Measurements from ENCODE around the gene PPP4R4. TPM values are rescaled to one million over a fixed set of nuclear protein-coding genes. Genes with fewer than 3 reads are reported as not detected.

Gene PPP4R4
- 1 to 10 TPM; 2.0 to 4.2 (median 2.8) TPM for total RNA-seq

GRCh38 chr14:94173885-94174603 is at the start of gene PPP4R4:
TSS of gene PPP4R4 (plus strand) at chr14:94174322. CDS start at chr14:94174466, 144 bp downstream.
- ATAC-seq = peak; percentile 89 to 93

GRCh38 chr14:94124582-94125377 is 49.3 kb upstream of the PPP4R4 start:
- no peak overlapping the region for H3K4me3 Mint-ChIP-seq
- H3K36me3 Mint-ChIP-seq (ENCODE audit: insufficient read depth) = peaks cover 2% of the 10 kb centered on the region
- DNase-seq = no peak
- ATAC-seq = no peak
- peaks cover 10% of the 10 kb centered on the region for H3K4me1 Mint-ChIP-seq (ENCODE audit: low read depth)
- H3K9me3 Mint-ChIP-seq = peaks cover 10% of the 10 kb centered on the region
- no peaks in the 10 kb centered on the region for H3K27me3 Mint-ChIP-seq (ENCODE audit: low read depth)

More at GRCh38 chr14:94173885-94174603, at the start of gene PPP4R4:
- peaks cover 13% of the 10 kb centered on the region for H3K27me3 Mint-ChIP-seq (ENCODE audit: low read depth)
- DNase-seq = peak; percentile 85
- no peaks in the 10 kb centered on the region for H3K36me3 Mint-ChIP-seq (ENCODE audit: insufficient read depth)
- peaks cover 26% of the 10 kb centered on the region for H3K4me1 Mint-ChIP-seq (ENCODE audit: low read depth)
- peak within 1 kb of the TSS; percentile 79 for H3K4me3 Mint-ChIP-seq
- no peaks in the 10 kb centered on the region for H3K9me3 Mint-ChIP-seq

- DNase-seq (no peak), ATAC-seq (no peak)
- H3K4me1 Mint-ChIP-seq (ENCODE audit: low read depth) = peaks cover 16% of the 10 kb centered on the region
- no peak overlapping the region for H3K4me3 Mint-ChIP-seq
- peaks cover 2% of the 10 kb centered on the region for H3K36me3 Mint-ChIP-seq (ENCODE audit: insufficient read depth)
- H3K9me3 Mint-ChIP-seq = peaks cover 3% of the 10 kb centered on the region
- H3K27me3 Mint-ChIP-seq (ENCODE audit: low read depth) = no peaks in the 10 kb centered on the region
Observed at GRCh38 chr14:94125659-94126418, 48.3 kb upstream of the PPP4R4 start.

GRCh38 chr14:94126419-94126677 is 47.8 kb upstream of the PPP4R4 start:
- Mint-ChIP-seq H3K9me3 (no peaks in the 10 kb centered on the region), H3K27me3 (ENCODE audit: low read depth) (no peaks in the 10 kb centered on the region), H3K4me1 (ENCODE audit: low read depth) (peaks cover 16% of the 10 kb centered on the region), H3K4me3 (no peak overlapping the region), H3K36me3 (ENCODE audit: insufficient read depth) (peaks cover 2% of the 10 kb centered on the region)
- no peak for DNase-seq
- ATAC-seq = no peak

GRCh38 chr14:94126800-94127199 is 47.3 kb upstream of the PPP4R4 start:
- no peaks in the 10 kb centered on the region for H3K9me3 Mint-ChIP-seq
- peaks cover 16% of the 10 kb centered on the region for H3K4me1 Mint-ChIP-seq (ENCODE audit: low read depth)
- H3K36me3 Mint-ChIP-seq (ENCODE audit: insufficient read depth) = peaks cover 2% of the 10 kb centered on the region
- no peak for DNase-seq
- no peaks in the 10 kb centered on the region for H3K27me3 Mint-ChIP-seq (ENCODE audit: low read depth)
- H3K4me3 Mint-ChIP-seq = no peak overlapping the region
- ATAC-seq = no peak

GRCh38 chr14:94127330-94127729 is 46.8 kb upstream of the PPP4R4 start:
- no peak for DNase-seq
- H3K4me1 Mint-ChIP-seq (ENCODE audit: low read depth) = peaks cover 18% of the 10 kb centered on the region
- no peak for ATAC-seq
- no peaks in the 10 kb centered on the region for H3K9me3 Mint-ChIP-seq
- H3K36me3 Mint-ChIP-seq (ENCODE audit: insufficient read depth) = peaks cover 2% of the 10 kb centered on the region
- no peaks in the 10 kb centered on the region for H3K27me3 Mint-ChIP-seq (ENCODE audit: low read depth)
- H3K4me3 Mint-ChIP-seq = no peak overlapping the region

- Mint-ChIP-seq H3K4me1 (ENCODE audit: low read depth) (peaks cover 18% of the 10 kb centered on the region), H3K4me3 (peak overlapping the region; percentile 88), H3K36me3 (ENCODE audit: insufficient read depth) (no peaks in the 10 kb centered on the region), H3K9me3 (no peaks in the 10 kb centered on the region), H3K27me3 (ENCODE audit: low read depth) (peaks cover 3% of the 10 kb centered on the region)
- ATAC-seq (no peak), DNase-seq (no peak)
Observed at GRCh38 chr14:94128216-94128839, 45.8 kb upstream of the PPP4R4 start.

GRCh38 chr14:94129111-94129757 is 44.9 kb upstream of the PPP4R4 start, which contains the start of gene IFI27L2:
TSS of gene IFI27L2 (minus strand) at chr14:94129604. CDS start at chr14:94129564, 40 bp downstream.
- H3K9me3 Mint-ChIP-seq = no peaks in the 10 kb centered on the region
- peak within 1 kb of the TSS; percentile 88 for H3K4me3 Mint-ChIP-seq
- no peaks in the 10 kb centered on the region for H3K36me3 Mint-ChIP-seq (ENCODE audit: insufficient read depth)
- peak; percentile 96 to 99 for ATAC-seq
- peak; percentile 45 for DNase-seq
- peaks cover 18% of the 10 kb centered on the region for H3K4me1 Mint-ChIP-seq (ENCODE audit: low read depth)
- H3K27me3 Mint-ChIP-seq (ENCODE audit: low read depth) = peaks cover 6% of the 10 kb centered on the region

- H3K4me1 Mint-ChIP-seq (ENCODE audit: low read depth) = peaks cover 18% of the 10 kb centered on the region
- H3K27me3 Mint-ChIP-seq (ENCODE audit: low read depth) = peaks cover 6% of the 10 kb centered on the region
- peak overlapping the region; percentile 88 for H3K4me3 Mint-ChIP-seq
- peaks cover under 1% of the 10 kb centered on the region for H3K9me3 Mint-ChIP-seq
- no peaks in the 10 kb centered on the region for H3K36me3 Mint-ChIP-seq (ENCODE audit: insufficient read depth)
- DNase-seq = no peak
- peak; percentile 15 to 17 for ATAC-seq
Observed at GRCh38 chr14:94129758-94130414, 44.2 kb upstream of the PPP4R4 start.

GRCh38 chr14:94132285-94132887 is 41.7 kb upstream of the PPP4R4 start:
- ATAC-seq = peak in 1 of 2 donors; percentile 25
- Mint-ChIP-seq H3K9me3 (peaks cover 10% of the 10 kb centered on the region), H3K27me3 (ENCODE audit: low read depth) (peaks cover 13% of the 10 kb centered on the region), H3K4me3 (no peak overlapping the region), H3K4me1 (ENCODE audit: low read depth) (peaks cover 21% of the 10 kb centered on the region), H3K36me3 (ENCODE audit: insufficient read depth) (no peaks in the 10 kb centered on the region)
- peak; percentile 55 for DNase-seq

GRCh38 chr14:94135476-94135875 is 38.6 kb upstream of the PPP4R4 start:
- no peak overlapping the region for H3K4me3 Mint-ChIP-seq
- ATAC-seq (no peak), DNase-seq (no peak)
- peaks cover 15% of the 10 kb centered on the region for H3K27me3 Mint-ChIP-seq (ENCODE audit: low read depth)
- H3K9me3 Mint-ChIP-seq = peaks cover 10% of the 10 kb centered on the region
- H3K4me1 Mint-ChIP-seq (ENCODE audit: low read depth) = peaks cover 5% of the 10 kb centered on the region
- no peaks in the 10 kb centered on the region for H3K36me3 Mint-ChIP-seq (ENCODE audit: insufficient read depth)

GRCh38 chr14:94136575-94137331 is 37.4 kb upstream of the PPP4R4 start:
- peaks cover 10% of the 10 kb centered on the region for H3K9me3 Mint-ChIP-seq
- H3K36me3 Mint-ChIP-seq (ENCODE audit: insufficient read depth) = no peaks in the 10 kb centered on the region
- peak; percentile 81 to 91 for ATAC-seq

More at GRCh38 chr14:94136575-94137331, 37.4 kb upstream of the PPP4R4 start:
- peak; percentile 85 for DNase-seq
- peaks cover 5% of the 10 kb centered on the region for H3K4me1 Mint-ChIP-seq (ENCODE audit: low read depth)
- no peak overlapping the region for H3K4me3 Mint-ChIP-seq
- peaks cover 15% of the 10 kb centered on the region for H3K27me3 Mint-ChIP-seq (ENCODE audit: low read depth)
